Suprapubic skin (tissue), 3 donors: Measurements from ENCODE around the gene CDH4.

Experiments used
- CTCF ChIP-seq, 2 donors: fragments of 200-600 bp in 1 of 2; fragments of 450-650 bp in 1 of 2; sonication (generic) in 1 of 2; IDR thresholded peaks; one replicate each; pipeline ENCODE4 v1.5.1; 2016 to 2019; ENCODE audit warnings: antibody characterized with exemption in 2 of 2, mild to moderate bottlenecking in 1 of 2, moderate library complexity in 1 of 2
- EP300 ChIP-seq: sonication (generic); formaldehyde crosslinking; IDR thresholded peaks from one replicate; pipeline ENCODE4 v1.6.1; 2017; ENCODE audit warnings: antibody characterized with exemption
- POLR2A ChIP-seq, 2 donors: fragments of 450-650 bp; IDR thresholded peaks; one replicate each; pipeline ENCODE4 v1.6.1; 2017; ENCODE audit warnings: antibody characterized with exemption in 2 of 2, mild to moderate bottlenecking in 2 of 2, moderate library complexity in 2 of 2

- TF ChIP-seq CTCF (IDR thresholded peaks at IDR 0.05) (no peak), POLR2A (IDR thresholded peaks at IDR 0.05) (no peak), EP300 (no peak)
These were observed 46.6 kb downstream of the CDH4 start for GRCh38 chr20:61298661-61299060.
